Smooth muscle cell (in vitro differentiated cells): Measurements from ENCODE around the gene SLC2A14. TPM values are rescaled to one million over a fixed set of nuclear protein-coding genes. Genes with fewer than 3 reads are reported as not detected.
"Not testable (repeated sequence)": the region's sequence is repeated elsewhere in the genome, so short reads cannot be mapped to it uniquely, and the experiment has no call there.

Source experiments
- DNase-seq: peaks from one replicate; lab custom pipeline; 2025; ENCODE audit not compliant: unreplicated experiment; lab: John Stamatoyannopoulos, UW
- H2AFZ ChIP-seq: fragments of 200-600 bp; sonication (generic); 2 replicates; pipeline ENCODE4 v1.6.0; 2016; ENCODE audit warnings: antibody characterized with exemption, low read depth, mild to moderate bottlenecking
- H3F3A ChIP-seq: fragments of 200-600 bp; sonication (generic); 2 replicates; pipeline ENCODE4 v1.6.0; 2017; ENCODE audit warnings: antibody characterized with exemption, low read depth
- H3K27ac ChIP-seq: fragments of 200-600 bp; sonication (generic); 2 replicates; pipeline ENCODE4 v1.5.1; 2016; ENCODE audit warnings: low read depth, mild to moderate bottlenecking
- H3K27me3 ChIP-seq: fragments of 200-600 bp; sonication (generic); 2 replicates; pipeline ENCODE4 v1.6.1; 2016; ENCODE audit warnings: low read depth, mild to moderate bottlenecking
- H3K36me3 ChIP-seq: fragments of 200-600 bp; sonication (generic); 2 replicates; pipeline ENCODE4 v1.5.1; 2016; ENCODE audit warnings: low read depth
- H3K4me1 ChIP-seq: fragments of 200-600 bp; sonication (generic); 2 replicates; pipeline ENCODE4 v1.5.1; 2016; ENCODE audit warnings: low read depth
- H3K4me2 ChIP-seq: fragments of 200-600 bp; sonication (generic); 2 replicates; pipeline ENCODE4 v1.6.0; 2016; ENCODE audit warnings: mild to moderate bottlenecking
- H3K4me3 ChIP-seq: fragments of 200-600 bp; sonication (generic); 2 replicates; pipeline ENCODE4 v1.5.1; 2016; ENCODE audit warnings: mild to moderate bottlenecking
- H3K79me2 ChIP-seq: fragments of 200-600 bp; sonication (generic); 2 replicates; pipeline ENCODE4 v1.6.0; 2016; ENCODE audit warnings: low read depth, mild to moderate bottlenecking
- H3K9ac ChIP-seq: fragments of 200-600 bp; sonication (generic); 2 replicates; pipeline ENCODE4 v1.6.0; 2016; ENCODE audit warnings: low read depth
- H3K9me3 ChIP-seq: fragments of 200-600 bp; sonication (generic); replicated peaks from 2 replicates; pipeline ENCODE4 v1.5.1; 2016; ENCODE audit warnings: low read depth
- H4K20me1 ChIP-seq: fragments of 200-600 bp; sonication (generic); 2 replicates; pipeline ENCODE4 v1.6.0; 2016; ENCODE audit warnings: low read depth
- WGBS: methylation state at CpG from one replicate; pipeline ENCODE4 v1.1.7; 2016; ENCODE audit warnings: low lambda C conversion rate; 5-methylcytosine and 5-hydroxymethylcytosine counted together
- polyA plus RNA-seq: library from polyadenylated mRNA; unstranded; fragments of >200 nt; fragmentation: Nextera tagmentation; extraction: Ambion mirVana; gene quantifications from 2 replicates; pipeline ENCODE4 v1.2.1, GENCODE V29; 2016
- total RNA-seq: library from RNA; depleted of rRNA; stranded (reverse); fragments of >200 nt; gene quantifications from 2 replicates; pipeline ENCODE4 v1.2.3, GENCODE V29; 2014
- TF ChIP-seq, protein P1 (sequence below): fragments of 200-600 bp; sonication (generic); IDR thresholded peaks from 2 replicates; pipeline ENCODE4 v1.5.1; 2017; ENCODE audit warnings: borderline replicate concordance, mild to moderate bottlenecking, antibody characterized with exemption; ENCODE audit not compliant: insufficient read depth, poor library complexity, severe bottlenecking

The SLC2A14 gene
- total and polyA plus RNA-seq, 2 experiments from 2014 or later = 2.8 to 8.1 TPM

DNA sequence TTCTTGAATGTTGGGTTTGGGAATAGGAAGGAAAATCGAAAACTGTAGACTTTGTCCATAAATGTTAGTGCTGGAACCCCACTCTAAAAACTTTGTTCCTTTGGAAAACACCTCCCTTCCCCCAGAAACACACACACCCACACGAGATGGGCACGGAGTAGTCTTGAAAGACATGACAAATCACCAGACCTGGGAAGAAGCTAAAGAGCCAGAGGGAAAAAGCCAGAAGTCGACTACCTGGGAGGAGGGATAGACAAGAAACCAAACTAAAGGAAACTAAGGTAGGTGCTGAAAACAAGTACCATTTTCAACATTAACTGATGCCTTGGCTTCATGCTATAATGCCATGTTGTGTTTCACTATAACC is 84.4 kb downstream of the SLC2A14 start:
- Histone ChIP-seq H3K4me1 (no peaks in the 10 kb centered on the region), H2AFZ (peak overlapping the region; percentile 23), H3K4me2 (peak overlapping the region; percentile 52), H3K36me3 (no peaks in the 10 kb centered on the region), H3K9ac (no peak overlapping the region), H3K27me3 (peaks cover 33% of the 10 kb centered on the region), H3K79me2 (no peaks in the 10 kb centered on the region), H3K4me3 (no peak overlapping the region), H3K27ac (no peak overlapping the region), H4K20me1 (no peaks in the 10 kb centered on the region), H3F3A (no peaks in the 10 kb centered on the region), H3K9me3 (no peaks in the 10 kb centered on the region)
- DNase-seq = no peak
- 11% methylated on average over 4 of the region's 4 CpGs for WGBS
- TF ChIP-seq, protein P1, sequence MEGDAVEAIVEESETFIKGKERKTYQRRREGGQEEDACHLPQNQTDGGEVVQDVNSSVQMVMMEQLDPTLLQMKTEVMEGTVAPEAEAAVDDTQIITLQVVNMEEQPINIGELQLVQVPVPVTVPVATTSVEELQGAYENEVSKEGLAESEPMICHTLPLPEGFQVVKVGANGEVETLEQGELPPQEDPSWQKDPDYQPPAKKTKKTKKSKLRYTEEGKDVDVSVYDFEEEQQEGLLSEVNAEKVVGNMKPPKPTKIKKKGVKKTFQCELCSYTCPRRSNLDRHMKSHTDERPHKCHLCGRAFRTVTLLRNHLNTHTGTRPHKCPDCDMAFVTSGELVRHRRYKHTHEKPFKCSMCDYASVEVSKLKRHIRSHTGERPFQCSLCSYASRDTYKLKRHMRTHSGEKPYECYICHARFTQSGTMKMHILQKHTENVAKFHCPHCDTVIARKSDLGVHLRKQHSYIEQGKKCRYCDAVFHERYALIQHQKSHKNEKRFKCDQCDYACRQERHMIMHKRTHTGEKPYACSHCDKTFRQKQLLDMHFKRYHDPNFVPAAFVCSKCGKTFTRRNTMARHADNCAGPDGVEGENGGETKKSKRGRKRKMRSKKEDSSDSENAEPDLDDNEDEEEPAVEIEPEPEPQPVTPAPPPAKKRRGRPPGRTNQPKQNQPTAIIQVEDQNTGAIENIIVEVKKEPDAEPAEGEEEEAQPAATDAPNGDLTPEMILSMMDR = no peak

DNA sequence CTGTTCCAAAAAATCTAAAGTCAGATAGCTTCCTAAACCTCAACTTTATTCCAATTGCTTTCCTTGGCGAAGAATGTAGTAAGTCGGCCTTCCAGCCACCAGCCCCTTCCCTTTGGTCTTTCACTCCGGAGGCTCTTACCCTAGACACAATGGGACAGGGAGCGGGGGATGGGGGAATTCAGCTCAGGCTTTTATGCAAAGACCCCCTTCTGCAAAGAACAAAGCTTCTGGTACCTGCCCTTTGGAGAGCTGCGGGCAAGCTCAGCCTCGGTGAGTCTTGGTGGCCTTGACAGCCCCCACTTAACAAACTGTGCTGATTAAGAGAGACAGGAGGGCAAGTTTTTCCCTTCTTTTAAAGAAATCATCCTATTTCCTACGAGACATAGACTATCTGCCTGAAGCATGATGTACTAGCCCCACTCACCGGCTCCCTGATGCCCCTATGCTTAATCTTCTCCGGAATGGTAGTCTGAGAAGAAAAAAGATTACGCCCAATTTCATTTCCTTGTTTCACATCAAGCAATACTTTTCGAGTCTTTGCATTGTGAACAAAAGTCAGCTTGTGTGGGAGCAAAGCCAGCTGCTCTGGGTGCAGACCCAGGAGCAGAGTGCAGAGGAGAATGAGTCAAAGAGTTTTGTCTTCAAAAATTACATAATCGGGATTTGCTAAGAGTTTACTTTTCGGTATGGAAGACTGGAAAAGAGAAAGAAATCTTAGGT is 85.0 kb downstream of the SLC2A14 start:
- H3K9me3 ChIP-seq = no peaks in the 10 kb centered on the region
- no peak overlapping the region for H3K9ac ChIP-seq
- no peak for DNase-seq
- peak overlapping the region; percentile 23 for H2AFZ ChIP-seq
- WGBS = 30% methylated on average over 13 of the region's 13 CpGs
- no peaks in the 10 kb centered on the region for H3K4me1 ChIP-seq
- H3K27ac ChIP-seq = no peak overlapping the region
- no peaks in the 10 kb centered on the region for H4K20me1 ChIP-seq
- H3F3A ChIP-seq = no peaks in the 10 kb centered on the region
- H3K79me2 ChIP-seq = no peaks in the 10 kb centered on the region
- no peaks in the 10 kb centered on the region for H3K36me3 ChIP-seq
- TF ChIP-seq, protein P1 = no peak
- no peak overlapping the region for H3K4me3 ChIP-seq
- H3K4me2 ChIP-seq = peak overlapping the region; percentile 52
- peaks cover 33% of the 10 kb centered on the region for H3K27me3 ChIP-seq

DNA sequence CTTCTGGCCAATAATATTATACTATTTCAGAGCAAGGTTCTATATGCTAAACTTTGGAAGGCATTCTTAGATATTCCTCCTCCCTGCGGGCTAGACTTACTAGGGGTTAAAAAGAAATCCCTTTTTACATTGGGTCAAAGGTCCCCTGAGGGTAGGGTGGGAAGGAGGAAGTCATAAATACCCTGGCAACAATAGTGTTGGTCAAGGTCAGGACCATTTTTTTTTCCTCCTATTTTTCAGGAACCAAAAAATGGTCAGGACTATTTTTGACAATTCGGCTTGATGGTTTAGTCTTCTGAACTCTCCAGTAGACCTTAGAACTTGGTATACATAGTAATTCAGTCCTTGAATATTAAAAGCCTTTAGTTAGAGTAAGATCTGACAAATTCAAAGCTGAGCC is 88.0 kb downstream of the SLC2A14 start:
- no peak overlapping the region for H3K9ac ChIP-seq
- no peaks in the 10 kb centered on the region for H3K36me3 ChIP-seq
- no peak overlapping the region for H2AFZ ChIP-seq
- no peaks in the 10 kb centered on the region for H3K79me2 ChIP-seq
- peaks cover 25% of the 10 kb centered on the region for H3K27me3 ChIP-seq
- no peak overlapping the region for H3K27ac ChIP-seq
- no peaks in the 10 kb centered on the region for H3K9me3 ChIP-seq
- H3K4me2 ChIP-seq = no peak overlapping the region
- no peak for DNase-seq
- H3K4me1 ChIP-seq = no peaks in the 10 kb centered on the region
- no peaks in the 10 kb centered on the region for H4K20me1 ChIP-seq
- WGBS = 74% methylated on average over 2 of the region's 2 CpGs
- no peak overlapping the region for H3K4me3 ChIP-seq
- TF ChIP-seq, protein P1 = no peak
- H3F3A ChIP-seq = no peaks in the 10 kb centered on the region

DNA sequence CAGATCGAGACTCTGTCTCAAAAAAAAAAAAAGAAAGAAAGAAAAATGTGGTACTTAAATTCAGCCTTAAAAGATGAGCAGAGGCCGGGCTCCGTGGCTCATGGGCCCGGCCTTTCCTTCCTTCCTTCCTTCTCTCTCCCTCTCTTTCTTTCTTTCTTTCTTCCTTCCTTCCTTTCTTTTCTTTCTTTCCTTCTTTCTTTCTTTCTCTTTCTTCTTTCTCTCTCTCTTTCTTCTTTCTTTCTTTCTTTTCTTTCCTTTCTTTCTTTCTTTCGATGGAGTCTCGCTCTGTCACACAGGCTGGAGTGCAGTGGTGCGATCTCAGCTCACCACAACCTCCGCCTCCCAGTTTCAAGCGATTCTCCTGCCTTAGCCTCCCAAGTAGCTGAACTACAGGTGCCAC is 89.3 kb downstream of the SLC2A14 start:
- H3K27ac ChIP-seq, H3F3A ChIP-seq, H4K20me1 ChIP-seq, H3K4me3 ChIP-seq, H3K4me1 ChIP-seq, H3K79me2 ChIP-seq, H3K9ac ChIP-seq, H3K36me3 ChIP-seq, H3K9me3 ChIP-seq, H3K4me2 ChIP-seq, H2AFZ ChIP-seq, DNase-seq: not testable (repeated sequence)
- 86% methylated on average over 9 of the region's 9 CpGs for WGBS
- peaks cover 16% of the 10 kb centered on the region for H3K27me3 ChIP-seq
